ENCODE measurements around the gene ABCA6.

- TF ChIP-seq CTCF (conservative IDR thresholded peaks at IDR 0.05; ENCODE audit: low read depth, low read length) (no peak), EZH2 (IDR thresholded peaks at IDR 0.05; ENCODE audit: borderline replicate concordance, low read depth, low read length, poor library complexity, severe bottlenecking) (no peak)
Measured at GRCh38 chr17:69061721-69062556, 79.8 kb downstream of the ABCA6 start.
